H9 (cell line): ENCODE results near the gene LOXHD1. TPM values are rescaled to one million over a fixed set of nuclear protein-coding genes. Genes with fewer than 3 reads are reported as not detected.

Experiments
- DNase-seq: peaks from one replicate; pipeline ENCODE4 v3.0.0-alpha.2; 2017
- H2AFZ ChIP-seq: one replicate; pipeline ENCODE4 v1.6.1; 2013; ENCODE audit warnings: mild to moderate bottlenecking, low read length, control low read depth, moderate library complexity
- H2AK5ac ChIP-seq: 2 replicates; pipeline ENCODE4 v1.6.1; 2013; ENCODE audit warnings: low read length, control low read depth, mixed read lengths; ENCODE audit not compliant: insufficient read length
- H2BK120ac ChIP-seq: one replicate; pipeline ENCODE4 v1.6.1; 2013; ENCODE audit warnings: low read depth, mild to moderate bottlenecking, low read length, control low read depth, inconsistent platforms; ENCODE audit not compliant: poor library complexity, severe bottlenecking
- H2BK12ac ChIP-seq: 2 replicates; pipeline ENCODE4 v1.6.1; 2013; ENCODE audit warnings: low read length, control low read depth, mixed read lengths, low read depth; ENCODE audit not compliant: insufficient read length
- H2BK15ac ChIP-seq: 2 replicates; pipeline ENCODE4 v1.6.1; 2013; ENCODE audit warnings: low read depth, low read length, control low read depth
- H2BK20ac ChIP-seq: one replicate; pipeline ENCODE4 v1.6.1; 2013; ENCODE audit warnings: low read depth, mild to moderate bottlenecking, low read length, control low read depth, inconsistent platforms; ENCODE audit not compliant: poor library complexity, severe bottlenecking
- H2BK5ac ChIP-seq: 2 replicates; pipeline ENCODE4 v1.6.1; 2013; ENCODE audit warnings: low read length, control low read depth, mixed read lengths; ENCODE audit not compliant: insufficient read length
- H3K14ac ChIP-seq: 2 replicates; pipeline ENCODE4 v1.6.1; 2013; ENCODE audit warnings: low read length, control low read depth; ENCODE audit not compliant: insufficient read depth
- H3K18ac ChIP-seq: 2 replicates; pipeline ENCODE4 v1.6.1; 2013; ENCODE audit warnings: low read depth, mild to moderate bottlenecking, mixed read lengths, low read length, control low read depth; ENCODE audit not compliant: insufficient read length
- H3K23ac ChIP-seq: 2 replicates; pipeline ENCODE4 v1.6.1; 2013; ENCODE audit warnings: low read length, control low read depth, mixed read lengths, low read depth; ENCODE audit not compliant: insufficient read length
- H3K23me2 ChIP-seq: 2 replicates; pipeline ENCODE4 v1.6.1; 2013; ENCODE audit warnings: low read depth, mild to moderate bottlenecking, mixed read lengths, low read length, control low read depth; ENCODE audit not compliant: insufficient read length, poor library complexity, severe bottlenecking
- H3K27ac ChIP-seq: 2 replicates; pipeline ENCODE4 v1.5.1; 2013; ENCODE audit warnings: low read length, control low read depth, mixed read lengths, low read depth; ENCODE audit not compliant: insufficient read length
- H3K27me3 ChIP-seq: 2 replicates; pipeline ENCODE4 v1.6.1; 2013; ENCODE audit warnings: low read length, control low read depth, inconsistent platforms; ENCODE audit not compliant: insufficient read depth
- H3K4ac ChIP-seq: 2 replicates; pipeline ENCODE4 v1.6.1; 2013; ENCODE audit warnings: low read depth, mild to moderate bottlenecking, control low read depth, inconsistent platforms, low read length, moderate library complexity
- H3K4me1 ChIP-seq: 2 replicates; pipeline ENCODE4 v1.6.1; 2013; ENCODE audit warnings: low read length, control low read depth, inconsistent platforms; ENCODE audit not compliant: insufficient read depth
- H3K4me2 ChIP-seq: 2 replicates; pipeline ENCODE4 v1.6.1; 2013; ENCODE audit warnings: low read length, control low read depth, mixed read lengths; ENCODE audit not compliant: insufficient read length, insufficient read depth
- H3K56ac ChIP-seq: 2 replicates; pipeline ENCODE4 v1.6.1; 2013; ENCODE audit warnings: low read depth, mild to moderate bottlenecking, mixed read lengths, low read length, control low read depth; ENCODE audit not compliant: insufficient read length
- H3K79me1 ChIP-seq: 2 replicates; pipeline ENCODE4 v1.6.1; 2013; ENCODE audit warnings: low read depth, mild to moderate bottlenecking, moderate library complexity, low read length, control low read depth, inconsistent platforms; ENCODE audit not compliant: insufficient read depth, poor library complexity, severe bottlenecking
- H3K79me2 ChIP-seq: 2 replicates; pipeline ENCODE4 v1.6.1; 2013; ENCODE audit warnings: low read length, control low read depth, inconsistent platforms; ENCODE audit not compliant: insufficient read depth
- H3K9ac ChIP-seq: 2 replicates; pipeline ENCODE4 v1.6.1; 2013; ENCODE audit warnings: low read length, control low read depth, mixed read lengths; ENCODE audit not compliant: insufficient read length; ENCODE audit errors: extremely low read depth
- H3K9me3 ChIP-seq: one replicate; pipeline ENCODE4 v1.6.1; 2013; ENCODE audit warnings: low read depth, low read length, inconsistent platforms; ENCODE audit not compliant: control insufficient read depth
- H3T11ph ChIP-seq: one replicate; pipeline ENCODE4 v1.6.1; 2013; ENCODE audit warnings: mild to moderate bottlenecking, low read length, control low read depth, inconsistent platforms
- H4K20me1 ChIP-seq: one replicate; pipeline ENCODE4 v1.6.1; 2013; ENCODE audit not compliant: control insufficient read depth, insufficient read length, insufficient read depth
- H4K5ac ChIP-seq: 2 replicates; pipeline ENCODE4 v1.6.1; 2013; ENCODE audit warnings: low read depth, mild to moderate bottlenecking, mixed read lengths, low read length, control low read depth; ENCODE audit not compliant: insufficient read length
- H4K8ac ChIP-seq: replicated peaks from 2 replicates; pipeline ENCODE4 v1.6.1; 2013; ENCODE audit warnings: low read length, control low read depth, mixed read lengths, low read depth; ENCODE audit not compliant: insufficient read length
- H4K91ac ChIP-seq: 2 replicates; pipeline ENCODE4 v1.6.1; 2013; ENCODE audit warnings: low read depth, mild to moderate bottlenecking, moderate library complexity, mixed read lengths, low read length, control low read depth; ENCODE audit not compliant: insufficient read length
- H3K27ac Mint-ChIP-seq, 3 experiments: 2 replicates in 2 of 3; 3 replicates in 1 of 3; pipeline ENCODE4 v1.8.0; 2020 to 2021; ENCODE audit warnings: mixed read lengths in 3 of 3, mild to moderate bottlenecking in 1 of 3, moderate library complexity in 1 of 3
- H3K27me3 Mint-ChIP-seq: 2 replicates; pipeline ENCODE4 v1.8.0; 2021; ENCODE audit warnings: low read depth, mild to moderate bottlenecking, moderate library complexity, mixed read lengths
- H3K36me3 Mint-ChIP-seq, 3 experiments: 2 replicates in 2 of 3; 3 replicates in 1 of 3; pipeline ENCODE4 v1.8.0; 2020 to 2021; ENCODE audit warnings: low read depth in 3 of 3, mixed read lengths in 3 of 3; ENCODE audit not compliant: insufficient read depth in 1 of 3
- H3K4me1 Mint-ChIP-seq, 2 experiments: 2 replicates each; pipeline ENCODE4 v1.8.0; 2020; ENCODE audit warnings: mixed read lengths in 2 of 2
- H3K4me3 Mint-ChIP-seq, 2 experiments: 2 replicates in 1 of 2; 3 replicates in 1 of 2; pipeline ENCODE4 v1.8.0; 2020 to 2021; ENCODE audit warnings: mild to moderate bottlenecking in 2 of 2, mixed read lengths in 2 of 2, moderate library complexity in 1 of 2
- H3K9me3 Mint-ChIP-seq, 2 experiments: 2 replicates in 1 of 2; 3 replicates in 1 of 2; pipeline ENCODE4 v1.8.0; 2020; ENCODE audit warnings: mild to moderate bottlenecking in 2 of 2, mixed read lengths in 2 of 2, moderate library complexity in 1 of 2
- CTCF ChIP-seq: fragments of 200-600 bp; sonication (generic); conservative IDR thresholded peaks from 3 replicates; pipeline ENCODE4 v1.8.0; 2021; ENCODE audit warnings: antibody characterized with exemption, mild to moderate bottlenecking
- WGBS: extraction: QIAGEN DNeasy Blood & Tissue Kit; methylation state at CpG from one replicate; pipeline ENCODE4 v1.1.7; 2013; ENCODE audit warnings: missing lambda C conversion rate, low lambda C conversion rate, mixed read lengths; ENCODE audit not compliant: insufficient read length; ENCODE audit errors: extremely low coverage; 5-methylcytosine and 5-hydroxymethylcytosine counted together
- total RNA-seq: library from RNA; stranded (reverse); gene quantifications from 2 replicates; pipeline ENCODE4 v1.2.1, GENCODE V29; 2021

LOXHD1 gene
- total RNA-seq, 1 experiment from 2014 or later: 0.07 TPM

GRCh38 chr18:46536215-46536874 is 120.7 kb downstream of the LOXHD1 start:
- Histone ChIP-seq H3K4ac (no peak overlapping the region), H3K23ac (no peak overlapping the region), H3T11ph (no peak overlapping the region), H2BK120ac (no peak overlapping the region), H4K20me1 (no peaks in the 10 kb centered on the region), H3K27ac (no peak overlapping the region), H2BK5ac (no peak overlapping the region), H3K9me3 (no peaks in the 10 kb centered on the region), H4K5ac (no peak overlapping the region), H4K8ac (no peak overlapping the region), H3K14ac (no peak overlapping the region), H2AFZ (no peak overlapping the region), H3K79me1 (no peaks in the 10 kb centered on the region), H3K9ac (no peak overlapping the region), H3K4me2 (no peak overlapping the region), H2BK20ac (no peak overlapping the region), H2BK15ac (no peak overlapping the region), H4K91ac (no peak overlapping the region), H3K4me1 (no peaks in the 10 kb centered on the region), H3K56ac (no peak overlapping the region), H3K23me2 (no peaks in the 10 kb centered on the region), H2AK5ac (no peak overlapping the region), H2BK12ac (no peak overlapping the region), H3K79me2 (no peaks in the 10 kb centered on the region), H3K18ac (no peak overlapping the region), H3K27me3 (no peaks in the 10 kb centered on the region)
- no peak for TF ChIP-seq CTCF
- H3K36me3 Mint-ChIP-seq: no peaks in the 10 kb centered on the region
- H3K4me1 Mint-ChIP-seq: no peaks in the 10 kb centered on the region
- WGBS: no CpG with 5 or more reads among the region's 11 CpGs
- peaks cover 7% of the 10 kb centered on the region for H3K27me3 Mint-ChIP-seq
- H3K27ac Mint-ChIP-seq: no peak overlapping the region; a peak in 1 of 7 replicates
- no peak overlapping the region; a peak in 1 of 5 replicates for H3K4me3 Mint-ChIP-seq
- DNase-seq: no peak
- no peaks in the 10 kb centered on the region for H3K9me3 Mint-ChIP-seq
